D721Med (cell line): ENCODE results near the gene RGS10.
"Not testable (repeated sequence)": the region's sequence is repeated elsewhere in the genome, so short reads cannot be mapped to it uniquely, and the experiment has no call there.

ENCODE experiments used
- DNase-seq: peaks from one replicate; pipeline ENCODE4 v3.0.0; 2011; ENCODE audit warnings: low spot score; ENCODE audit not compliant: insufficient read length
- FAIRE-seq: peaks from 2 replicates; lab custom pipeline; 2011; peaks lifted over from hg19 to GRCh38; lab: Jason Lieb, UNC
- TF ChIP-seq, protein P1 (sequence below): IDR thresholded peaks from 2 replicates; pipeline ENCODE4 v1.5.1; 2012; ENCODE audit warnings: mild to moderate bottlenecking, control low read depth; ENCODE audit not compliant: insufficient read depth; ENCODE audit errors: missing control alignments

Gene RGS10

DNA sequence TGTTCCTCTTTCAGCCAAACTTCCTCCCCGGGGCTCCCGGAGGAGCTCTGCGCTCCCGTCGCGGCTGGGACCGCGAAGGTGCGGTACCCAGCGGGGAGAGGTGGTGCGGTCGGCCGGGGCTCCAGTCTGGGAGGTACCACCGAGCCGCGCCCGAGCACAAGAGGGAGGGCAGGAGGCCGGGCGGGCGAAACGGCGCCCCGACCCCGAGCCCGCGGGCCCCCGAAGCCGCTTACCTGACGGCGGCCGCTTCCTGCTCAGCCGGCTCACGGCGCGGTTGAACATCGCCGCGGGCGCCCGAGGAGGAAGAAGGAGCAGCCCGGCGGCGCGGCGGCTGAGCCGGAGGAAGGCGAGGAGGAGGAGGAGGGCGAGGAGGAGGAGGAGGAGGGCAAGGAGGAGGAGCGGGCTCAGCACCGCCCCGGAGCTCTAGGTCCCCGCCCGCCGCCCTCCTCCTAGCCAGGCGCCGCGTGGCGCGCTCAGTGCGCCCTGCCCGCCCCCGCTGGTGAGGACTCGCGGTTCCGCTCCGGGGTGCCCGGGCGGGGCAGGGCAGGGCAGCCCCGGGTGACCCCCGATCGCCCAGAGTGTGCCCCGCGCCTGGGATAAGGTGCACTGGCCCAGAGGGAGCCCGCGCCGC is at the start of gene RGS10:
Gene RGS10 (minus strand): TSS at position 363 of the 631 bp plus-strand sequence. CDS start 81 bp downstream, at position 282.
- TF ChIP-seq, protein P1, sequence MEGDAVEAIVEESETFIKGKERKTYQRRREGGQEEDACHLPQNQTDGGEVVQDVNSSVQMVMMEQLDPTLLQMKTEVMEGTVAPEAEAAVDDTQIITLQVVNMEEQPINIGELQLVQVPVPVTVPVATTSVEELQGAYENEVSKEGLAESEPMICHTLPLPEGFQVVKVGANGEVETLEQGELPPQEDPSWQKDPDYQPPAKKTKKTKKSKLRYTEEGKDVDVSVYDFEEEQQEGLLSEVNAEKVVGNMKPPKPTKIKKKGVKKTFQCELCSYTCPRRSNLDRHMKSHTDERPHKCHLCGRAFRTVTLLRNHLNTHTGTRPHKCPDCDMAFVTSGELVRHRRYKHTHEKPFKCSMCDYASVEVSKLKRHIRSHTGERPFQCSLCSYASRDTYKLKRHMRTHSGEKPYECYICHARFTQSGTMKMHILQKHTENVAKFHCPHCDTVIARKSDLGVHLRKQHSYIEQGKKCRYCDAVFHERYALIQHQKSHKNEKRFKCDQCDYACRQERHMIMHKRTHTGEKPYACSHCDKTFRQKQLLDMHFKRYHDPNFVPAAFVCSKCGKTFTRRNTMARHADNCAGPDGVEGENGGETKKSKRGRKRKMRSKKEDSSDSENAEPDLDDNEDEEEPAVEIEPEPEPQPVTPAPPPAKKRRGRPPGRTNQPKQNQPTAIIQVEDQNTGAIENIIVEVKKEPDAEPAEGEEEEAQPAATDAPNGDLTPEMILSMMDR: no peak
- DNase-seq (no peak), FAIRE-seq (no peak)

- no peak for DNase-seq
- FAIRE-seq: no peak
These were observed 45.6 kb upstream of the RGS10 start for GRCh38 chr10:119588071-119588470.

DNA sequence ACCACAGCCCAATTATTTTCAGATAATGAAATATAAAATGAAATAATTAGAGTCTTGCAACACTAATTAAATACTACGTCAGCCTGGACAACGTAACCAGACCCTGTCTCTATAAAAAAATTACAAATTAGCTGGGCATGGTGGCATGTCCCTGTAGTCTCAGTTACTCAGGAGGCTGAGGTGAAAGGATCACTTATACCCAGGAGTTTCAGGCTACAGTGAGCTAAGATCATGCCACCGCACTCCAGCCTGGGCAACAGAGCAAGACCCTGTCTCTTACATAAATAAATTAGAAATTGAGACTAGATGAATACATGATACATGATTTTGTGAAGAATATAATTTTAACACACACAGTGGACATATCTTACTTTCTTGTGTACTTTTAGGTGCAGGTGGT is 35.8 kb upstream of the RGS10 start:
- TF ChIP-seq, protein P1: no peak
- DNase-seq: no peak
- FAIRE-seq: no peak

More at GRCh38 chr10:119588071-119588470, 45.6 kb upstream of the RGS10 start:
- TF ChIP-seq, protein P1: no peak

GRCh38 chr10:119575991-119576390 is 33.5 kb upstream of the RGS10 start:
- TF ChIP-seq, protein P1: no peak
- DNase-seq: no peak
- no peak for FAIRE-seq

DNA sequence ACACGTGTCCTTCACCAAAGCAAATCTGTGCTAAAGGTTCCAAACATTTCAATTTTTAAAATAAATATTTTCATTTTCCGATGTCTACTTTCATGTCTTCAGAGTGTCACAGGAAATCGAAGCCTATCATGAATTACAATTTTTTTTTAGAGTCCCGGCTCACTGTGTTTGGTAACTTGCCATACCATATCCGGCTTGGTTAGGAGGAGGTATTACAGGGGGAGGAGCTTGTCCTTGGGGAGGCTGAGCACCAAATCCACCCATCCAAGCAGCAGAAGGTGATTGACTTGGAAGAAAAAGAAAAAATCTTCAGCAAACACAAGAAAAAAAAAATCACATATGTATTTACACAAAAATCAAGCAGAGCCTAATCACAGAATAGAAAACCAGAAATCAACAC is 33.0 kb upstream of the RGS10 start:
- DNase-seq (no peak), FAIRE-seq (no peak)
- TF ChIP-seq, protein P1: no peak

- TF ChIP-seq, protein P1: no peak
- DNase-seq (no peak), FAIRE-seq (no peak)
These were observed 25.5 kb upstream of the RGS10 start for GRCh38 chr10:119567978-119568377.

GRCh38 chr10:119562097-119562496 is 19.6 kb upstream of the RGS10 start:
- DNase-seq (no peak), FAIRE-seq (no peak)
- TF ChIP-seq, protein P1: no peak

- DNase-seq, FAIRE-seq: not testable (repeated sequence)
These were observed 17.0 kb upstream of the RGS10 start for GRCh38 chr10:119559511-119559910.

DNA sequence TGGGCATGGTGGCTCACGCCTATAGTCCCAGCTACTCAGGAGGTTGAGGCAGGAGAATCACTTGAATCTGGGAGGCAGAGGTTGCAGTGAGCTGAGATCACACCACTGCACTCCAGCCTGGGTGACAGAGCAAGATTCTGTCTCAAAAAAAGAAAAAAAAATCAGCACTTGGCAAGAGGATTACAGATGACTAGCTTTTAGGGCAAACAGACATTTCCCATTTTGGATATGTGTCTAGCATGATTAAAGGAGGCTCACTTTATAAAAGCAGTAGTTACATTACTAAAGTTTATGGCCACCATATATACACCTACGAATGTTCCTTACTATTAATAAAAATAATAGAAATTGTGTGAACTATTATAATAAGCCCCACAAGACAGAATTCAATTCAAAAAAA is 13.6 kb upstream of the RGS10 start:
- DNase-seq, FAIRE-seq: not testable (repeated sequence)
